HCT116 (cell line): ENCODE measurements around the gene G3BP2.

Source experiments
- CBX3 ChIP-seq: IDR thresholded peaks from 2 replicates; pipeline ENCODE4 v1.6.1; 2012; ENCODE audit warnings: low read depth
- CTCF ChIP-seq, 3 experiments: fragments of 200-600 bp in 1 of 3; sonication (generic) in 1 of 3; IDR thresholded peaks in 2 of 3; conservative IDR thresholded peaks in 1 of 3; 2 replicates each; pipeline ENCODE4 v1.5.1; 2012 to 2017; ENCODE audit warnings: low read depth in 2 of 3, low read length in 2 of 3, antibody characterized with exemption in 1 of 3, borderline replicate concordance in 1 of 3, control low read depth in 1 of 3, mild to moderate bottlenecking in 1 of 3, mixed read lengths in 1 of 3, mixed run types in 1 of 3, moderate library complexity in 1 of 3; ENCODE audit not compliant: insufficient read depth in 1 of 3
- EZH2phosphoT487 ChIP-seq: fragments of 200-600 bp; IDR thresholded peaks from 2 replicates; pipeline ENCODE4 v1.6.1; 2018; ENCODE audit warnings: antibody characterized with exemption, borderline replicate concordance
- JUND ChIP-seq: IDR thresholded peaks from 2 replicates; pipeline ENCODE4 v1.6.1; 2012
- TCF7L2 ChIP-seq: IDR thresholded peaks from 2 replicates; pipeline ENCODE4 v1.7.0; 2011; ENCODE audit warnings: borderline replicate concordance, inconsistent platforms; ENCODE audit not compliant: insufficient read depth, insufficient read length; ENCODE audit errors: extremely low read depth
- TF ChIP-seq, protein P1 (sequence below): IDR thresholded peaks from 2 replicates; pipeline ENCODE4 v1.6.1; 2012; ENCODE audit warnings: low read depth

DNA sequence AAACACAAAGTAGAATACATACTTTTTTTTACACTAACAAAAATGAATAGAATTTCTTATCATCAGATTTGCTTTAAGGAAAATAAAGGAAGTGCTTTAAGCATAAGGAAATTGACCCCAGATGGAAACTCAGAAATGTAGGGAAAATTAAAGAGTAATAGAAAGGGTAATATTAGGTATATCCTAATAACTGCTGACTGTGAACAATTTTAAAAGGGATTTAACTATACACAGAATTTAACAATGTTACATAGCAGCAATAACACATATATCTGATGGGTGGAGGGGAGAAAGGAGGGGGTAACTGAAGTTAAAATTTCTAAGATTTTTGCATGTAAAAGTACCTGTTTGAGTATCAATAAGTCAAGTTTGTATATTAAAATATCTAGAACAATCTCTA, 51.5 kb downstream of the G3BP2 start:
- TF ChIP-seq CBX3 (no peak), CTCF (IDR thresholded peaks at IDR 0.05 in 2 of 3, conservative IDR thresholded peaks at IDR 0.05 in 1 of 3; ENCODE audit: borderline replicate concordance in 1 of 3, insufficient read depth in 1 of 3, low read depth in 2 of 3, low read length in 2 of 3) (no peak), TCF7L2 (no peak), JUND (no peak), EZH2phosphoT487 (no peak)
- TF ChIP-seq, protein P1, sequence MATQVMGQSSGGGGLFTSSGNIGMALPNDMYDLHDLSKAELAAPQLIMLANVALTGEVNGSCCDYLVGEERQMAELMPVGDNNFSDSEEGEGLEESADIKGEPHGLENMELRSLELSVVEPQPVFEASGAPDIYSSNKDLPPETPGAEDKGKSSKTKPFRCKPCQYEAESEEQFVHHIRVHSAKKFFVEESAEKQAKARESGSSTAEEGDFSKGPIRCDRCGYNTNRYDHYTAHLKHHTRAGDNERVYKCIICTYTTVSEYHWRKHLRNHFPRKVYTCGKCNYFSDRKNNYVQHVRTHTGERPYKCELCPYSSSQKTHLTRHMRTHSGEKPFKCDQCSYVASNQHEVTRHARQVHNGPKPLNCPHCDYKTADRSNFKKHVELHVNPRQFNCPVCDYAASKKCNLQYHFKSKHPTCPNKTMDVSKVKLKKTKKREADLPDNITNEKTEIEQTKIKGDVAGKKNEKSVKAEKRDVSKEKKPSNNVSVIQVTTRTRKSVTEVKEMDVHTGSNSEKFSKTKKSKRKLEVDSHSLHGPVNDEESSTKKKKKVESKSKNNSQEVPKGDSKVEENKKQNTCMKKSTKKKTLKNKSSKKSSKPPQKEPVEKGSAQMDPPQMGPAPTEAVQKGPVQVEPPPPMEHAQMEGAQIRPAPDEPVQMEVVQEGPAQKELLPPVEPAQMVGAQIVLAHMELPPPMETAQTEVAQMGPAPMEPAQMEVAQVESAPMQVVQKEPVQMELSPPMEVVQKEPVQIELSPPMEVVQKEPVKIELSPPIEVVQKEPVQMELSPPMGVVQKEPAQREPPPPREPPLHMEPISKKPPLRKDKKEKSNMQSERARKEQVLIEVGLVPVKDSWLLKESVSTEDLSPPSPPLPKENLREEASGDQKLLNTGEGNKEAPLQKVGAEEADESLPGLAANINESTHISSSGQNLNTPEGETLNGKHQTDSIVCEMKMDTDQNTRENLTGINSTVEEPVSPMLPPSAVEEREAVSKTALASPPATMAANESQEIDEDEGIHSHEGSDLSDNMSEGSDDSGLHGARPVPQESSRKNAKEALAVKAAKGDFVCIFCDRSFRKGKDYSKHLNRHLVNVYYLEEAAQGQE = no peak
